ENCODE results near the gene GJD3. TPM values are rescaled to one million over a fixed set of nuclear protein-coding genes. Genes with fewer than 3 reads are reported as not detected.
"Not testable (repeated sequence)": the region's sequence is repeated elsewhere in the genome, so short reads cannot be mapped to it uniquely, and the experiment has no call there.

The GJD3 gene
- total and polyA plus RNA-seq, 2 donors (not counting 1 experiment from before 2014, with no cell fraction given): not detected

DNA sequence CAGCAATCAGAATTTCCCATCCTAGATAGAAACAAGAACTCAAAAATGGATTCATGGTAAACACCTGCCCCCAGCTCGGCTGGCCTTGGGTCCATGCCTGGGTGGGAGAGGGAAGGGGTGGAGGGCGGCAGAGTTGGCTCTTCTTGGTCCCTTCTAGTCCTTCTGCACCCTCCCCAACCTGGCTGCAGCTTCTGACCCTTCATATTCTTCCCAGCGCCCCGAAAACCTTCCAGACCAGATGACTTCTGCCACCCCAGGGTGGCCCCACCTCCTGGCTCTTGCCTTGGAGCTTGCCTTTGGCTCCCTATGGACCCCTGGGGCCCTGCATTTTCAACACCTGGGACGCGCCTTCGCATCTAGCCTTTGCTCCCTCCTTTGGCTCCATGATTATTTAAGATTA, 5.4 kb upstream of the GJD3 start:
- no peak overlapping the region for H3K4me3 Mint-ChIP-seq
- POLR2A ChIA-PET: no interaction called here
- no peak overlapping the region for H2AFZ ChIP-seq (ENCODE audit: insufficient read depth, low read depth, low read length, poor library complexity, severe bottlenecking)
- TF ChIP-seq EZH2 (IDR thresholded peaks at IDR 0.05; ENCODE audit: borderline replicate concordance, insufficient read depth, low read depth, low read length, poor library complexity, severe bottlenecking): no peak
- TF ChIP-seq, protein P1, sequence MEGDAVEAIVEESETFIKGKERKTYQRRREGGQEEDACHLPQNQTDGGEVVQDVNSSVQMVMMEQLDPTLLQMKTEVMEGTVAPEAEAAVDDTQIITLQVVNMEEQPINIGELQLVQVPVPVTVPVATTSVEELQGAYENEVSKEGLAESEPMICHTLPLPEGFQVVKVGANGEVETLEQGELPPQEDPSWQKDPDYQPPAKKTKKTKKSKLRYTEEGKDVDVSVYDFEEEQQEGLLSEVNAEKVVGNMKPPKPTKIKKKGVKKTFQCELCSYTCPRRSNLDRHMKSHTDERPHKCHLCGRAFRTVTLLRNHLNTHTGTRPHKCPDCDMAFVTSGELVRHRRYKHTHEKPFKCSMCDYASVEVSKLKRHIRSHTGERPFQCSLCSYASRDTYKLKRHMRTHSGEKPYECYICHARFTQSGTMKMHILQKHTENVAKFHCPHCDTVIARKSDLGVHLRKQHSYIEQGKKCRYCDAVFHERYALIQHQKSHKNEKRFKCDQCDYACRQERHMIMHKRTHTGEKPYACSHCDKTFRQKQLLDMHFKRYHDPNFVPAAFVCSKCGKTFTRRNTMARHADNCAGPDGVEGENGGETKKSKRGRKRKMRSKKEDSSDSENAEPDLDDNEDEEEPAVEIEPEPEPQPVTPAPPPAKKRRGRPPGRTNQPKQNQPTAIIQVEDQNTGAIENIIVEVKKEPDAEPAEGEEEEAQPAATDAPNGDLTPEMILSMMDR (IDR thresholded peaks at IDR 0.05): no peak
- H3K9me3 ChIP-seq (ENCODE audit: control extremely low read depth in 1 of 3, control insufficient read depth in 2 of 3, insufficient read depth in 1 of 3, low read length in 2 of 3): peaks cover 0 to 4% (median 0%) of the 10 kb centered on the region in 3 donors
- no peaks in the 10 kb centered on the region for H3K27me3 Mint-ChIP-seq
- H4K20me1 ChIP-seq (ENCODE audit: control insufficient read depth, insufficient read depth, low read length, poor library complexity, severe bottlenecking): no peaks in the 10 kb centered on the region
- no peak overlapping the region for H3K4me3 ChIP-seq (ENCODE audit: control extremely low read depth in 1 of 5, extremely low read depth in 1 of 5, insufficient read depth in 1 of 5, low read depth in 2 of 5, low read length in 4 of 5)
- ATAC-seq (ENCODE audit: low read depth) (no peak), DNase-seq (no peak)
- H3K4me2 ChIP-seq (replicated peaks; ENCODE audit: low read depth, low read length, poor library complexity, severe bottlenecking): no peak overlapping the region
- 100% methylated on average over 2 of the region's 7 CpGs for WGBS (ENCODE audit: insufficient coverage)
- H3K4me1 Mint-ChIP-seq: peaks cover 2% of the 10 kb centered on the region
- H3K36me3 ChIP-seq (replicated peaks in 1 of 2; ENCODE audit: control extremely low read depth in 1 of 2, control insufficient read depth in 1 of 2, extremely low read depth in 1 of 2, insufficient read depth in 2 of 2, low read length in 1 of 2): no peaks in the 10 kb centered on the region
- H3K4me1 ChIP-seq (ENCODE audit: control insufficient read depth in 2 of 2, insufficient read depth in 2 of 2, low read length in 2 of 2): no peaks in the 10 kb centered on the region
- H3K79me2 ChIP-seq (ENCODE audit: control insufficient read depth, insufficient read depth, low read length): no peaks in the 10 kb centered on the region
- intact Hi-C loops (cut with micrococcal nuclease): no loop called here
- H3K27me3 ChIP-seq (replicated peaks in 1 of 4; ENCODE audit: control extremely low read depth in 1 of 4, control insufficient read depth in 3 of 4, insufficient read depth in 4 of 4, low read length in 3 of 4): no peaks in the 10 kb centered on the region
- CTCF ChIA-PET: interaction anchor here (1.2 kb wide), 1 partner anchor 45 kb away, joined by 3 read pairs; no protein-coding TSS in a partner anchor
- no peak overlapping the region for H3K27ac Mint-ChIP-seq
- no peak overlapping the region for H3K27ac ChIP-seq (ENCODE audit: low read length in 2 of 2)
- no peak overlapping the region for H3K9ac ChIP-seq (ENCODE audit: low read length)
- no peaks in the 10 kb centered on the region for H3K9me3 Mint-ChIP-seq (ENCODE audit: insufficient read depth)

DNA sequence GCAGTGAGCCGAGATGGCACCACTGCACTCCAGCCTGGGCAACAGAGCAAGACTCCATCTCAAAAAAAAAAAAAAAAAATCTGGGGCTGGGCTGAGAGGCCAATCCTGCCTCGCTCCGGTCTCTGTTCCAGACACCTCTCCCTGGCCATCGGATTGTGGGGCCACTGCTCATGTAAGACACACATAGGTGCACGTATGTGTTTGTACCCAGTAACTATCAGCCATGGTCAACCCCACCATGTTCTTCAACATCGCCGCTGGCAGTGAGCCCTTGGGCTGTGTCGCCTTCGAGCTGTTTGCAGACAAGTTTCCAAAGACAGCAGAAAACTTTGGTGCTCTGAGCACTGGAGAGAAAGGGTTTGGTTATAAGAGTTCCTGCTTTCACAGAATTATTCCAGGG, 3.2 kb upstream of the GJD3 start:
- peaks cover 0 to 11% (median 0%) of the 10 kb centered on the region in 3 donors for H3K9me3 ChIP-seq (ENCODE audit: control extremely low read depth in 1 of 3, control insufficient read depth in 2 of 3, insufficient read depth in 1 of 3, low read length in 2 of 3)
- H3K79me2 ChIP-seq (ENCODE audit: control insufficient read depth, insufficient read depth, low read length); H2AFZ ChIP-seq (ENCODE audit: insufficient read depth, low read depth, low read length, poor library complexity, severe bottlenecking); POLR2A ChIA-PET; H3K4me3 ChIP-seq (ENCODE audit: control extremely low read depth in 1 of 5, extremely low read depth in 1 of 5, insufficient read depth in 1 of 5, low read depth in 2 of 5, low read length in 4 of 5); CTCF ChIA-PET; H3K4me3 Mint-ChIP-seq; H3K27ac ChIP-seq (ENCODE audit: low read length in 2 of 2); H3K4me1 ChIP-seq (ENCODE audit: control insufficient read depth in 2 of 2, insufficient read depth in 2 of 2, low read length in 2 of 2); ATAC-seq (ENCODE audit: low read depth); H4K20me1 ChIP-seq (ENCODE audit: control insufficient read depth, insufficient read depth, low read length, poor library complexity, severe bottlenecking); H3K27me3 Mint-ChIP-seq; DNase-seq; H3K36me3 ChIP-seq (replicated peaks in 1 of 2; ENCODE audit: control extremely low read depth in 1 of 2, control insufficient read depth in 1 of 2, extremely low read depth in 1 of 2, insufficient read depth in 2 of 2, low read length in 1 of 2); H3K27ac Mint-ChIP-seq; H3K4me1 Mint-ChIP-seq; H3K9ac ChIP-seq (ENCODE audit: low read length); intact Hi-C loops (cut with micrococcal nuclease); H3K9me3 Mint-ChIP-seq (ENCODE audit: insufficient read depth); H3K4me2 ChIP-seq (replicated peaks; ENCODE audit: low read depth, low read length, poor library complexity, severe bottlenecking): not testable (repeated sequence)
- peaks cover 0 to 15% (median 3%) of the 10 kb centered on the region in 4 experiments for H3K27me3 ChIP-seq (replicated peaks in 1 of 4; ENCODE audit: control extremely low read depth in 1 of 4, control insufficient read depth in 3 of 4, insufficient read depth in 4 of 4, low read length in 3 of 4)
- WGBS (ENCODE audit: insufficient coverage): 98% methylated on average over 7 of the region's 9 CpGs

Data from B cell (primary cell).